Stimulated activated CD8-positive, alpha-beta memory T cell treated with anti-CD3 and anti-CD28 coated beads, Interleukin-7, amount 100 ng/mL, for 1 hour (primary cell): ENCODE results near the gene INTS11.

Experiments used
- DNase-seq, 2 donors: peaks; one replicate each; pipeline ENCODE4 v3.0.0-alpha.2; 2020; ENCODE audit warnings: low read depth in 2 of 2

INTS11 gene

GRCh38 chr1:1312450-1313314, 11.8 kb downstream of the INTS11 start:
- no peak for DNase-seq

- DNase-seq, result no peak
Measured at GRCh38 chr1:1311107-1312104, 13.1 kb downstream of the INTS11 start.

- DNase-seq, result no peak
Measured at GRCh38 chr1:1310476-1311053, 13.9 kb downstream of the INTS11 start.

GRCh38 chr1:1310109-1310385, 14.4 kb downstream of the INTS11 start:
- no peak for DNase-seq

GRCh38 chr1:1309251-1310108, 15.0 kb downstream of the INTS11 start:
- DNase-seq, result no peak

GRCh38 chr1:1308756-1309250, 15.7 kb downstream of the INTS11 start:
- no peak for DNase-seq

GRCh38 chr1:1307923-1308755, 16.3 kb downstream of the INTS11 start, which contains the start of the genes ACAP3 and PUSL1:
Gene ACAP3 (minus strand): TSS chr1:1307930. CDS start chr1:1307815, 115 bp downstream.
Gene PUSL1 (plus strand): TSS chr1:1308597. CDS start chr1:1308644, 47 bp downstream.
- peak; percentile 63 to 73 for DNase-seq

- DNase-seq, result no peak
Measured at GRCh38 chr1:1307261-1307922, 17.1 kb downstream of the INTS11 start.

- no peak for DNase-seq
Measured at GRCh38 chr1:1306661-1307260, 17.7 kb downstream of the INTS11 start.

GRCh38 chr1:1306070-1306660, 18.3 kb downstream of the INTS11 start:
- DNase-seq, result no peak

GRCh38 chr1:1305300-1306069, 19.0 kb downstream of the INTS11 start:
- peak; percentile 54 to 58 for DNase-seq

- DNase-seq, result no peak
Measured at GRCh38 chr1:1304331-1305299, 19.8 kb downstream of the INTS11 start.

GRCh38 chr1:1303736-1304135, 20.7 kb downstream of the INTS11 start:
- DNase-seq, result no peak

- no peak for DNase-seq
Measured at GRCh38 chr1:1302951-1303509, 21.4 kb downstream of the INTS11 start.

GRCh38 chr1:1302006-1302430, 22.4 kb downstream of the INTS11 start:
- no peak for DNase-seq

- no peak for DNase-seq
Measured at GRCh38 chr1:1300352-1300739, 24.1 kb downstream of the INTS11 start.
